Panc1 (cell line): ENCODE data around the gene NEGR1. TPM values are rescaled to one million over a fixed set of nuclear protein-coding genes. Genes with fewer than 3 reads are reported as not detected.

ENCODE experiments used
- ATAC-seq: fragments of 200-7000 bp; cut with Tn5 transposase; 2 replicates; pipeline ENCODE4 v1.9.1; 2020; ENCODE audit warnings: mild to moderate bottlenecking, moderate library complexity
- BruUV-seq: library from RNA; stranded (reverse); fragments of 400-500 nt; replicated peaks from 2 replicates; lab custom pipeline; 2021; lab: Mats Ljungman, UMichigan
- CTCF ChIA-PET: fragments of 300-600 bp; sonication (Branson Sonifier 250); formaldehyde crosslinking; loops from one replicate; lab custom pipeline; 2022; ENCODE audit warnings: antibody characterized with exemption; lab: Charles Lee
- POLR2A ChIA-PET: fragments of 300-600 bp; sonication (Branson Sonifier 250); formaldehyde crosslinking; loops from one replicate; lab custom pipeline; 2022; ENCODE audit warnings: antibody characterized with exemption; lab: Charles Lee
- DNase-seq: peaks from one replicate; pipeline ENCODE4 v3.0.0-alpha.2; 2010; ENCODE audit warnings: low read depth, low spot score
- H3K27ac ChIP-seq: 2 replicates; pipeline ENCODE4 v1.5.1; 2011; ENCODE audit warnings: mild to moderate bottlenecking, low read length, inconsistent platforms
- H3K27me3 ChIP-seq: fragments of 200-500 bp; sonication (Bioruptor generic); 2 replicates; pipeline ENCODE4 v1.6.0; 2014; ENCODE audit warnings: low read length, inconsistent platforms; ENCODE audit not compliant: control insufficient read depth, insufficient read depth
- H3K36me3 ChIP-seq: fragments of 200-500 bp; sonication (Bioruptor generic); 2 replicates; pipeline ENCODE4 v1.5.1; 2014; ENCODE audit warnings: inconsistent platforms, mild to moderate bottlenecking, low read length, moderate library complexity; ENCODE audit not compliant: control insufficient read depth, insufficient read depth
- H3K4me1 ChIP-seq: 2 replicates; pipeline ENCODE4 v1.5.1; 2011; ENCODE audit warnings: inconsistent platforms, mild to moderate bottlenecking, low read length, moderate library complexity; ENCODE audit not compliant: control insufficient read depth, insufficient read depth
- H3K4me3 ChIP-seq, 2 experiments: 2 replicates each; pipeline ENCODE4 v1.5.1; 2011 to 2012; ENCODE audit warnings: low read depth in 2 of 2, low read length in 2 of 2, mild to moderate bottlenecking in 2 of 2, inconsistent platforms in 1 of 2, moderate library complexity in 1 of 2
- H3K9me3 ChIP-seq: fragments of 200-500 bp; sonication (Bioruptor generic); 2 replicates; pipeline ENCODE4 v1.5.1; 2014; ENCODE audit warnings: low read depth, mild to moderate bottlenecking, inconsistent platforms, low read length, moderate library complexity; ENCODE audit not compliant: control insufficient read depth, insufficient read depth
- CTCF ChIP-seq: fragments of 450-650 bp; IDR thresholded peaks from 2 replicates; pipeline ENCODE4 v1.5.1; 2017; ENCODE audit warnings: mild to moderate bottlenecking
- POLR2AphosphoS5 ChIP-seq: IDR thresholded peaks from 2 replicates; pipeline ENCODE4 v1.6.1; 2012; ENCODE audit warnings: mild to moderate bottlenecking, low read depth, low read length, moderate library complexity
- REST ChIP-seq, 2 experiments: IDR thresholded peaks; 2 replicates each; pipeline ENCODE4 v1.6.1; 2011 to 2012; ENCODE audit warnings: low read depth in 2 of 2, control low read depth in 1 of 2, low read length in 1 of 2, mild to moderate bottlenecking in 1 of 2, moderate library complexity in 1 of 2; ENCODE audit not compliant: insufficient read depth in 1 of 2
- SIN3A ChIP-seq: IDR thresholded peaks from 2 replicates; pipeline ENCODE4 v1.6.1; 2012; ENCODE audit warnings: low read depth, mild to moderate bottlenecking, low read length, moderate library complexity, borderline replicate concordance; ENCODE audit not compliant: insufficient read depth
- TCF7L2 ChIP-seq: IDR thresholded peaks from 2 replicates; pipeline ENCODE4 v1.6.1; 2011; ENCODE audit warnings: mild to moderate bottlenecking, low read depth, low read length, inconsistent platforms
- in situ Hi-C: cut with HindIII; loops from 2 replicates; pipeline ENCODE4 v1.10.0; 2016; ENCODE audit warnings: low sequenced_read_pairs, low pct_unique_long_range_greater_than_20kb
- intact Hi-C: fragments of 100-400 bp; cut with micrococcal nuclease; formaldehyde crosslinking; loops from one replicate; pipeline ENCODE4 v1.10.0; 2022; ENCODE audit not compliant: unreplicated experiment
- total RNA-seq: library from RNA; stranded (reverse); gene quantifications from one replicate; pipeline ENCODE4 v1.2.1, GENCODE V29; 2021; ENCODE audit not compliant: unreplicated experiment

NEGR1 gene
- total RNA-seq, 1 experiment from 2014 or later, result 2.7 TPM

GRCh38 chr1:71582673-71583072 lies 699.7 kb downstream of the NEGR1 start:
- in situ Hi-C loops, result no loop called here
- CTCF ChIA-PET, result no interaction called here
- H3K36me3 ChIP-seq, result no peaks in the 10 kb centered on the region

DNA sequence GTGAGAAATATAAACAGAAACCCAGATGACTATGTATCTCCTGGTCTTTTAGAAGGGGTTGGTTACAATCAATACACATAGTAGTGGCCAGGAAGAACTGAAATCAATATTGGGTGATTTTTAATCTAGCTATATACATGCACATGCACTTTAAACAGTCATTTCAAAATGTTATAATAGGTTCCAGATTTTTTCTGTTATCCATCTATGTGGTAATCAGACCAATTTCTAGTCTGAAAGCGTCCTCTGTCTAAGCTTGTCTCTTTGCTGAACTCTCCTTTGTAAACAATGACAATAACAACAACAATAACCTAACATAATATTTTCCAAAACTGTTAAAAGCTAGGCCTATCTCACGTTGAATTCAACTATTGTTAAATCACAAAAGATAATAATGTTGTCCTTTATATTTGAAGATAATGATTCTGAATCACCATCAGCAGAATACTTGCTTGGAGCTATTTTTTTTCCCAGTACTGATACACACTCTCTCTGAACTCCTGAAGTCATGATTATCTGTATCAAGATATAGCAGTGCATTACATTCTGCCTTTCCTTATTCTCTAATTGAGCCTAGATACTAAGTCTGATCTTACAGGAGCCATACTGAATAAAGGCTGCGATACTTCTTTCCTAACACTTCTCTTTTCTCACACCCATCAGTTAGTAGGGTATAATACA lies 704.7 kb downstream of the NEGR1 start:
- no peak overlapping the region for H3K4me3 ChIP-seq
- ATAC-seq (no peak), DNase-seq (no peak)
- H3K9me3 ChIP-seq, result no peaks in the 10 kb centered on the region
- H3K27ac ChIP-seq, result no peak overlapping the region
- H3K27me3 ChIP-seq, result no peaks in the 10 kb centered on the region
- BruUV-seq, result no TSS peak
- CTCF ChIA-PET, result no interaction called here
- in situ Hi-C loops, result no loop called here
- H3K4me1 ChIP-seq, result no peaks in the 10 kb centered on the region
- POLR2A ChIA-PET, result no interaction called here
- intact Hi-C loops, result no loop called here
- no peaks in the 10 kb centered on the region for H3K36me3 ChIP-seq
- TF ChIP-seq SIN3A, result no peak
- no peak for TF ChIP-seq CTCF
- no peak for TF ChIP-seq TCF7L2
- no peak for TF ChIP-seq REST (IDR thresholded peaks at IDR 0.05; ENCODE audit: insufficient read depth in 1 of 2, low read depth in 2 of 2, low read length in 1 of 2)
- no peak for TF ChIP-seq POLR2AphosphoS5

More at GRCh38 chr1:71582673-71583072, 699.7 kb downstream of the NEGR1 start:
- Histone ChIP-seq H3K27me3 (no peaks in the 10 kb centered on the region), H3K27ac (no peak overlapping the region), H3K4me1 (no peaks in the 10 kb centered on the region), H3K4me3 (no peak overlapping the region), H3K9me3 (no peaks in the 10 kb centered on the region)
- DNase-seq (no peak), ATAC-seq (no peak)
- intact Hi-C loops, result no loop called here
- BruUV-seq, result no TSS peak
- POLR2A ChIA-PET, result no interaction called here
- TF ChIP-seq TCF7L2 (no peak), POLR2AphosphoS5 (no peak), REST (IDR thresholded peaks at IDR 0.05; ENCODE audit: insufficient read depth in 1 of 2, low read depth in 2 of 2, low read length in 1 of 2) (no peak), SIN3A (no peak), CTCF (no peak)
